MM.1S (cell line): ENCODE data around the gene MPRIP.

Experiments
- DNase-seq: peaks from one replicate; pipeline ENCODE4 v3.0.0-alpha.2; 2015
- H2AFZ ChIP-seq: fragments of 300-600 bp; sonication (generic); 2 replicates; pipeline ENCODE4 v1.6.0; 2016; ENCODE audit warnings: antibody characterized with exemption, low read length
- H3F3A ChIP-seq: fragments of 300-600 bp; sonication (generic); 2 replicates; pipeline ENCODE4 v1.6.1; 2016; ENCODE audit warnings: mild to moderate bottlenecking, antibody characterized with exemption, low read length, moderate library complexity, mixed read lengths; ENCODE audit not compliant: insufficient read depth
- H3K27ac ChIP-seq: fragments of 300-600 bp; sonication (generic); 2 replicates; pipeline ENCODE4 v1.5.1; 2016; ENCODE audit warnings: mild to moderate bottlenecking, low read length
- H3K27me3 ChIP-seq: fragments of 300-600 bp; sonication (generic); replicated peaks from 2 replicates; pipeline ENCODE4 v1.6.0; 2016; ENCODE audit warnings: low read length; ENCODE audit not compliant: insufficient read depth
- H3K36me3 ChIP-seq: fragments of 300-600 bp; sonication (generic); replicated peaks from 2 replicates; pipeline ENCODE4 v1.6.1; 2016; ENCODE audit warnings: mild to moderate bottlenecking, low read length, mixed read lengths; ENCODE audit not compliant: insufficient read depth
- H3K4me1 ChIP-seq: fragments of 300-600 bp; sonication (generic); 2 replicates; pipeline ENCODE4 v1.6.1; 2016; ENCODE audit warnings: low read length, mixed read lengths
- H3K4me2 ChIP-seq: fragments of 300-600 bp; sonication (generic); 2 replicates; pipeline ENCODE4 v1.6.0; 2016; ENCODE audit warnings: low read depth, low read length
- H3K4me3 ChIP-seq: fragments of 300-600 bp; sonication (generic); 2 replicates; pipeline ENCODE4 v1.5.1; 2016; ENCODE audit warnings: low read length, mixed read lengths
- H3K79me2 ChIP-seq: fragments of 300-600 bp; sonication (generic); 2 replicates; pipeline ENCODE4 v1.6.1; 2016; ENCODE audit warnings: mixed run types, low read length, mixed read lengths
- H3K9ac ChIP-seq: fragments of 300-600 bp; sonication (generic); 2 replicates; pipeline ENCODE4 v1.6.1; 2016; ENCODE audit warnings: low read length, mixed read lengths
- H3K9me2 ChIP-seq: fragments of 300-600 bp; sonication (generic); replicated peaks from 2 replicates; pipeline ENCODE4 v1.6.1; 2016; ENCODE audit warnings: mild to moderate bottlenecking, low read length, mixed read lengths; ENCODE audit not compliant: insufficient read depth
- H3K9me3 ChIP-seq: fragments of 300-600 bp; sonication (generic); replicated peaks from 2 replicates; pipeline ENCODE4 v1.6.1; 2016; ENCODE audit warnings: mild to moderate bottlenecking, low read length, mixed read lengths; ENCODE audit not compliant: insufficient read depth
- H4K20me1 ChIP-seq: fragments of 300-600 bp; sonication (generic); 2 replicates; pipeline ENCODE4 v1.6.1; 2016; ENCODE audit warnings: mild to moderate bottlenecking, low read length, moderate library complexity, mixed read lengths; ENCODE audit not compliant: insufficient read depth
- EZH2 ChIP-seq: fragments of 300-600 bp; sonication (generic); optimal IDR thresholded peaks from 2 replicates; pipeline ENCODE3; 2017; ENCODE audit warnings: low read depth, mild to moderate bottlenecking, antibody characterized with exemption, low read length, mixed read lengths
- EZH2phosphoT487 ChIP-seq: fragments of 300-600 bp; sonication (generic); IDR thresholded peaks from 2 replicates; pipeline ENCODE4 v1.6.1; 2018; ENCODE audit warnings: antibody characterized with exemption, low read length
- TF ChIP-seq, protein P1 (sequence below): fragments of 300-600 bp; sonication (generic); IDR thresholded peaks from 2 replicates; pipeline ENCODE4 v1.5.1; 2016; ENCODE audit warnings: antibody characterized with exemption, low read length, mixed read lengths

MPRIP gene

DNA sequence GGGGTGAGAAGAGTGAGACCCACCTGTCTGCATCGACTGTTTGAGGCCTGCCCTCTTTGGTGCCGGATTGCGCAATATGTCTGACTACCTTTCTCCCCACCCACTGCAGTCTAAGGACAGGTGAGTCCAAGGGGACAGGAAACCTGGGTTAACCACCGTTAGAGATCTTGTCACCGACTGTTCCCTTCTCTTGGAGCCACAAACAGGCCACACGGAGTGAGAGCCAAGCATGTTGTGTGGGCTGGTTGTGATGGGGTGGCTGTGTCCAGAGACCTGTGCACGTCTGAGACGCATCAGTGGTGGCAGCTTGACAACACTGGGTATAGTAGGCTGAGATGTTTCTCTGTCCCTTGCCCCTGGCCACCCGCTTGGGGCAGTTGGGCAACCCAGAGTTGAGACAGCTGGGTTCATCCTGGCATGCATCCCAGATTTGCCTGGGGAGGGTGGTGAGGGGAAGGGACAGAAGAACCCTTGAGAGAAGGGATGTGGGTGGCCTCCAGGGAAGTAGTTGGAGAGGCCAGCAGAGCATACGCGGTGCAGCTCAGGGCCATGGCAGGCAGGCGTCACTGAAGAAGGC, 21.4 kb downstream of the MPRIP start:
- H3K9me2 ChIP-seq, result no peaks in the 10 kb centered on the region
- H3K79me2 ChIP-seq, result peaks cover 99% of the 10 kb centered on the region
- no peaks in the 10 kb centered on the region for H3K4me1 ChIP-seq
- H3K27me3 ChIP-seq, result no peaks in the 10 kb centered on the region
- no peaks in the 10 kb centered on the region for H3F3A ChIP-seq
- DNase-seq, result no peak
- peaks cover 25% of the 10 kb centered on the region for H4K20me1 ChIP-seq
- no peaks in the 10 kb centered on the region for H3K36me3 ChIP-seq
- TF ChIP-seq, protein P1, sequence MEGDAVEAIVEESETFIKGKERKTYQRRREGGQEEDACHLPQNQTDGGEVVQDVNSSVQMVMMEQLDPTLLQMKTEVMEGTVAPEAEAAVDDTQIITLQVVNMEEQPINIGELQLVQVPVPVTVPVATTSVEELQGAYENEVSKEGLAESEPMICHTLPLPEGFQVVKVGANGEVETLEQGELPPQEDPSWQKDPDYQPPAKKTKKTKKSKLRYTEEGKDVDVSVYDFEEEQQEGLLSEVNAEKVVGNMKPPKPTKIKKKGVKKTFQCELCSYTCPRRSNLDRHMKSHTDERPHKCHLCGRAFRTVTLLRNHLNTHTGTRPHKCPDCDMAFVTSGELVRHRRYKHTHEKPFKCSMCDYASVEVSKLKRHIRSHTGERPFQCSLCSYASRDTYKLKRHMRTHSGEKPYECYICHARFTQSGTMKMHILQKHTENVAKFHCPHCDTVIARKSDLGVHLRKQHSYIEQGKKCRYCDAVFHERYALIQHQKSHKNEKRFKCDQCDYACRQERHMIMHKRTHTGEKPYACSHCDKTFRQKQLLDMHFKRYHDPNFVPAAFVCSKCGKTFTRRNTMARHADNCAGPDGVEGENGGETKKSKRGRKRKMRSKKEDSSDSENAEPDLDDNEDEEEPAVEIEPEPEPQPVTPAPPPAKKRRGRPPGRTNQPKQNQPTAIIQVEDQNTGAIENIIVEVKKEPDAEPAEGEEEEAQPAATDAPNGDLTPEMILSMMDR, result no peak
- TF ChIP-seq EZH2 (no peak), EZH2phosphoT487 (no peak)
- no peak overlapping the region for H3K4me3 ChIP-seq
- H3K9ac ChIP-seq, result no peak overlapping the region
- H3K27ac ChIP-seq, result no peak overlapping the region
- H2AFZ ChIP-seq, result no peak overlapping the region
- no peaks in the 10 kb centered on the region for H3K9me3 ChIP-seq
- H3K4me2 ChIP-seq, result no peak overlapping the region

GRCh38 chr17:17064322-17064721, 22.1 kb downstream of the MPRIP start:
- no peak for DNase-seq
- Histone ChIP-seq H2AFZ (no peak overlapping the region), H3K4me1 (no peaks in the 10 kb centered on the region), H3K27ac (no peak overlapping the region), H3K4me2 (no peak overlapping the region), H3K27me3 (no peaks in the 10 kb centered on the region), H3K9me3 (no peaks in the 10 kb centered on the region), H3K9ac (no peak overlapping the region), H3K4me3 (no peak overlapping the region), H4K20me1 (peaks cover 25% of the 10 kb centered on the region), H3F3A (no peaks in the 10 kb centered on the region), H3K9me2 (no peaks in the 10 kb centered on the region), H3K36me3 (no peaks in the 10 kb centered on the region), H3K79me2 (peaks cover 99% of the 10 kb centered on the region)
- no peak for TF ChIP-seq EZH2phosphoT487
- no peak for TF ChIP-seq EZH2
- TF ChIP-seq, protein P1, result no peak

DNA sequence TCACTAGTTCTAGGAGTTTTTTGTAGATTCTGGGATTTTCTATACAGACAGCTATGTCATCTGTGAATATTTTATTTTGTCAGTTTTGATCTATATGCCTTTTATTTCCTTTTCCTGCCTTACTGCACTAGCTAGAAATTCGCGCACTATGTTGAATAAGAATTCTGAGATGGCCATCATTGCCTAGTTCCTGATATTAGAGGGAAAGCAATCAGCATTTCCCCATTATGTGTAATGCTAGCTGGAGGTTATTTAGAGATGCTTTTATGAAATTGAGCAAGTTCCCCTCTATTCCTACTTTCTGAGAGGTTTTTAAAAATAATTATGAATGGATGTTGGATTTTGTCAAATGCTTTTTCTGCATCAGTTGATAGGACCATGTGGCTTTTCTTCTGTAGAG, 23.8 kb downstream of the MPRIP start:
- Histone ChIP-seq H3K27me3 (no peaks in the 10 kb centered on the region), H3K79me2 (peaks cover 99% of the 10 kb centered on the region), H3K36me3 (no peaks in the 10 kb centered on the region), H3K9ac (no peak overlapping the region), H3K9me3 (no peaks in the 10 kb centered on the region), H3K27ac (no peak overlapping the region), H3K4me2 (no peak overlapping the region), H3K4me1 (no peaks in the 10 kb centered on the region), H3F3A (no peaks in the 10 kb centered on the region), H2AFZ (no peak overlapping the region), H3K4me3 (no peak overlapping the region), H3K9me2 (no peaks in the 10 kb centered on the region), H4K20me1 (peaks cover 16% of the 10 kb centered on the region)
- TF ChIP-seq, protein P1, result no peak
- TF ChIP-seq EZH2phosphoT487 (no peak), EZH2 (no peak)
- DNase-seq, result no peak
